Measurements from ENCODE around the gene ARIH2.

Gene ARIH2

GRCh38 chr3:48957006-48957705 lies 38.5 kb downstream of the ARIH2 start:
- H3K4me3 ChIP-seq (replicated peaks; ENCODE audit: low read depth, low read length), result no peak overlapping the region
- no peak for TF ChIP-seq CTCF (IDR thresholded peaks at IDR 0.05; ENCODE audit: low read length, missing control alignments)
- DNase-seq (ENCODE audit: low read depth), result no peak

DNA sequence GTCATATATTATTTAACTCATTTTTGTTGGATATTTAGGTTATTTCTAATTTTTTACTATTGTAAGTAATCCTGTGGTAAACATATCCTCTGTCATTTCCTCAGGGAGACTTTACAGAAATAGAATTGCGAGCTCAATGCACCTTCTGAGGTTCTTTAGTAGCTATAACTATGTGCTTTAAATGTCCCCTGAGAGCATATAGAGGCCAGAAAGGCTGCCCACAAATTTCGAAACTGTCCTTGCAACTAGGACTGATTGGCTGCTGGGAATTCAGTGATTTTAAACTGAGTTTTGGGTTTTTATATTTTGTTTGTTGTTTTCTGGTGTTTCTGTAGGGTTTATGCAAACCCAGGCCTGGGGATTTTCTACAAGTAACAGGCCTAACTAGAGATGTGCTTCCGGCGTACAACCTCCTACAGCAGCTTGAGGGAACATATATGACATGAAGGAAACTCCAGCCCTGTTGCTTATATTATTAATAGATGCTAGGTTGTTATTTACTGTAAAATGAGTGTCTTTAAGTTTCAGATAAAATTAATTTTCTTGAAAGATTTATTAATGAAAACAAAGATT lies 42.3 kb downstream of the ARIH2 start:
- peak; percentile 40 for DNase-seq (ENCODE audit: low read depth)
- TF ChIP-seq CTCF (IDR thresholded peaks at IDR 0.05; ENCODE audit: low read length, missing control alignments), result no peak

GRCh38 chr3:48962340-48962739 lies 43.7 kb downstream of the ARIH2 start:
- no peak for TF ChIP-seq CTCF (IDR thresholded peaks at IDR 0.05; ENCODE audit: low read length, missing control alignments)
- DNase-seq (ENCODE audit: low read depth), result no peak
- H3K4me3 ChIP-seq (replicated peaks; ENCODE audit: low read depth, low read length), result no peak overlapping the region

More for the DNA sequence above, 42.3 kb downstream of the ARIH2 start:
- no peak overlapping the region for H3K4me3 ChIP-seq (replicated peaks; ENCODE audit: low read depth, low read length)

GRCh38 chr3:48962939-48963338 lies 44.3 kb downstream of the ARIH2 start:
- no peak for TF ChIP-seq CTCF (IDR thresholded peaks at IDR 0.05; ENCODE audit: low read length, missing control alignments)
- H3K4me3 ChIP-seq (replicated peaks; ENCODE audit: low read depth, low read length), result no peak overlapping the region
- DNase-seq (ENCODE audit: low read depth), result no peak

DNA sequence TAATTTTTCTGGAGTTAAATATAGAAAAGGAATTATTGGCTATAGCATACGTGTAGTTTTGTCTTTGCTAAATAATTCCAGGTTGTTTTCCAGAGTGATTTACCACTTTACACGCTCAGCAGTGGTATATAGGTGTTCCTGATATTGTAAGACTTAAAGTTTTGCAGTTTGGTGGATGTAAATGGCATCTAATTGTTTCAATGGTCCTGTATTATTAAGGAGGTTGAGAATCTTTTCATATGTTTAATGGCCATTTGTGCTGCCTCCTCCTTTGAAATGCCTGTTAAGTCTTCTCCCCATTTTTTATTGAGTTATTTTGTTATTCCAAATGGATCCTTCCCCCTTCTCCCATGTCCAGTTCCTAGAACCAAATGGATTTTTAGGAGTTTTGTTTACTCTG lies 44.9 kb downstream of the ARIH2 start:
- TF ChIP-seq CTCF (IDR thresholded peaks at IDR 0.05; ENCODE audit: low read length, missing control alignments), result no peak
- no peak for DNase-seq (ENCODE audit: low read depth)
- H3K4me3 ChIP-seq (replicated peaks; ENCODE audit: low read depth, low read length), result no peak overlapping the region

- TF ChIP-seq CTCF (IDR thresholded peaks at IDR 0.05; ENCODE audit: low read length, missing control alignments), result no peak
- H3K4me3 ChIP-seq (replicated peaks; ENCODE audit: low read depth, low read length), result no peak overlapping the region
- no peak for DNase-seq (ENCODE audit: low read depth)
Observed at GRCh38 chr3:48966367-48966766, 47.7 kb downstream of the ARIH2 start.

DNA sequence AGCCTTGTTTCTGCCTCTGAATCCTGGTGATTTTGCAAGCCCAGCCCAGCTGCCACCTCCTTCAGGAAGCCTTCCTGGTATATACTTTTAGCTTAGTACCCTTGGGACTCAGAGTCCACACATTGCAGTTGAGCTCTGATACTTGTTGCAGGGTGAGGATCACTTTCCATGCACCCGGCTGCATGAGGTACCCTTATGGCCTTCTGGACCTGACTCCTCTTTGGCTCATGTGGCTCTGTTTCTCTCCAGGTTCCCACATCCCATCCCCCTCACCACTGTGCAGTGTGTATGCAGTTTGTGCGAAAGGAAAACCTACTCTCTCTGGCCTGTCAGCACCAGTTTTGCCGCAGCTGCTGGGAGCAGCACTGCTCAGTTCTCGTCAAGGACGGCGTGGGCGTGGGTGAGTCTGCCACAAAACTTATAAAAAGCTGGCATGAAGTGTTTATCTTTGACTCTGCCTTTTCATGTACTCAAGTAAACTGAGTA lies 48.3 kb downstream of the ARIH2 start:
- DNase-seq (ENCODE audit: low read depth), result no peak
- no peak for TF ChIP-seq CTCF (IDR thresholded peaks at IDR 0.05; ENCODE audit: low read length, missing control alignments)
- no peak overlapping the region for H3K4me3 ChIP-seq (replicated peaks; ENCODE audit: low read depth, low read length)
